ENCODE measurements around the gene CR1. TPM values are rescaled to one million over a fixed set of nuclear protein-coding genes. Genes with fewer than 3 reads are reported as not detected.

CR1 gene
- total and polyA plus RNA-seq, 2 of the 4 experiments (the other 2 are of a cell fraction), result not detected

Other genes starting within 250 kb of the CR1 start
- 6.6 and 9.7 TPM in 2 replicates for gene CD55, start 174.5 kb upstream of the CR1 start, total RNA-seq (2012; rRNA removed)
- 11.5 and 11.6 TPM in 2 replicates for gene CD55, start 174.5 kb upstream of the CR1 start, polyA plus RNA-seq (2012; rRNA removed)
- gene CR2, start 41.8 kb upstream of the CR1 start, total RNA-seq (2012; rRNA removed), result not detected in 2 replicates
- gene CR2, start 41.8 kb upstream of the CR1 start, polyA plus RNA-seq (2012; rRNA removed), result not detected in 2 replicates
- gene CR1L, start 149.0 kb downstream of the CR1 start, total RNA-seq (2012; rRNA removed), result not detected in 2 replicates
- gene CR1L, start 149.0 kb downstream of the CR1 start, polyA plus RNA-seq (2012; rRNA removed), result not detected in 2 replicates

All from IMR-90 (cell line).